Dedifferentiated amniotic fluid mesenchymal stem cell (primary cell): Measurements from ENCODE around the gene ULK4.
"Not testable (repeated sequence)": the region's sequence is repeated elsewhere in the genome, so short reads cannot be mapped to it uniquely, and the experiment has no call there.

Source experiments
- DNase-seq: peaks from one replicate; pipeline ENCODE4 v3.0.0-alpha.2; 2016; ENCODE audit errors: extremely low spot score

Gene ULK4

GRCh38 chr3:41961751-41962679 is at the start of gene ULK4:
ULK4 (minus strand) TSS chr3:41962103; CDS start chr3:41954759, 7,344 bp downstream.
- peak; percentile 100 for DNase-seq

GRCh38 chr3:42010530-42010929 is 48.6 kb upstream of the ULK4 start:
- DNase-seq: no peak

- no peak for DNase-seq
Measured at GRCh38 chr3:42009456-42009855, 47.6 kb upstream of the ULK4 start.

- no peak for DNase-seq
Measured at GRCh38 chr3:42007785-42008184, 45.9 kb upstream of the ULK4 start.

DNA sequence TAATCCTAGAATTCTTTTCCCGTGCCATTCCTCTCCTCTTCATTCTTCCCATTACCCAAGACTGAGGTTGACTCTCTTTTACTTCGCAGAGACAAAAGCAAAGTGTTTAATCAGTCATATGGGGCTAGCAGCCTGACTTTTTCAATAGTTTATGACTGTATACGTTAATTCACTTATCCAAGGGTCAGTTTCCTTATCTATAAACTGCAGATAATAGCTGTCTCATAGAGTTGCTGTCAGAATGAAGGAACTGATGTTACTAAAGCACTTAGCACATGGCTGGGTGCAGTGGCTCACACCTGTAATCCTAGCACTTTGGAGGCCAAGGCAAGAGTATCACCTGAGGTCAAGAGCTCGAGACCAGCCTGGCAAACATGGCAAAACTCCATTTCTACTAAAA is 43.5 kb upstream of the ULK4 start:
- peak; percentile 11 for DNase-seq

GRCh38 chr3:42002790-42003189 is 40.9 kb upstream of the ULK4 start:
- DNase-seq: no peak

- peak; percentile 14 for DNase-seq
Measured at GRCh38 chr3:42001777-42002176, 39.9 kb upstream of the ULK4 start.

DNA sequence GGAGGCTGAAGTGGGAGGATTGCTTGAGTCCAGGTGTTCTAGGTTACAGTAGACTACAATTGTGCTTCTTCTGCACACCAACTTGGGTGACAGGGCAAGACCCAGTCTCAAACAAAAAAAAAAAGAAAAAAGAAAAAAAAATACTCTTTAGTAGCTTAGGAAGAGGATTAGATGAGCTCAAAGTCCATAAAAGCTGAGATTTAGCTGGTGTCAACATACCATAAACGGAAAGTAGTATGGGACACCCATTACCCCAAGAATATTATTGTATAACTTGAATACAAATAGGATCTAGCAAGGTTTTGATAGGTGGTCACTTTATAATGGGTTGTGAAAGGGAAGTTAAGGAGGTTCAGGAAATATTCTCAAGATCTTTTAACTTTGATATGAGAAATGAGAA is 38.0 kb upstream of the ULK4 start:
- peak; percentile 13 for DNase-seq

GRCh38 chr3:41997702-41998550 is 36.0 kb upstream of the ULK4 start:
- peak; percentile 14 for DNase-seq

GRCh38 chr3:41991437-41991836 is 29.5 kb upstream of the ULK4 start:
- DNase-seq: peak; percentile 11

GRCh38 chr3:41989518-41989917 is 27.6 kb upstream of the ULK4 start:
- no peak for DNase-seq

GRCh38 chr3:41987627-41988026 is 25.7 kb upstream of the ULK4 start:
- DNase-seq: no peak

DNA sequence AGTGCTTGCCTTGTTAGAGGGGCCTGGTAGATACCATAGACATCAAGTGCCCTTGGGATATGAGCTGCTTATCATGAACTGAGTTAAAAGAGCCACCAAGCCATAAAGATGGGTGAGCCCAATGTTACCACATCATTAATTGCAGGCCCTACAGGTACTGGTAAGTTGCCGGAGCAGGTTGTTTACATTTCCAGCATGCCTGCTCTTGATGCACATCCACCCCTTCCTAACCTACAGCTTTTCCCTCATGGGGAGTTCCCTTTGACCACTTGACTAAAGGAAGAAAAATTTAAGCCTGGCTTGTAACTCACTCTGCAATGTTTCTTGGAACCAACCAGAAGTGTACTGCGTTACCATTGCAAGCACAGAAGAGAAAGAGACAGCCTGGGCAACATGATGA is 24.7 kb upstream of the ULK4 start:
- DNase-seq: no peak

GRCh38 chr3:41985018-41985417 is 23.1 kb upstream of the ULK4 start:
- no peak for DNase-seq

DNA sequence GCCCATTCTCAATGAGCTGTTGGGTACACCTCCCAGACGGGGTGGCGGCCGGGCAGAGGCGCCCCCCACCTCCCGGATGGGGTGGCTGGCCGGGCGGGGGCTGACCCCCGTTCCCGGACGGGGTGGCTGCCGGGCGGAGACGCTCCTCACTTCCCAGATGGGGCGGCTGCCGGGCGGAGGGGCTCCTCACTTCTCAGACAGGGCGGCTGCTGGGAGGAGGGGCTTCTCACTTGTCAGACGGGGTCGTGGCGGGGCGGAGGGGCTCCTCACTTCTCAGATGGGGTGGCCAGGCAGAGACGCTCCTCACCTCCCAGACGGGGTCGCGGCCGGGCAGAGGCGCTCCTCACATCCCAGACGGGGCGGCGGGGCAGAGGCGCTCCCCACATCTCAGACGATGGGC is 21.2 kb upstream of the ULK4 start:
- DNase-seq: not testable (repeated sequence)

- DNase-seq: not testable (repeated sequence)
Measured at GRCh38 chr3:41977401-41977800, 15.5 kb upstream of the ULK4 start.

- DNase-seq: peak; percentile 37
Measured at GRCh38 chr3:41975416-41976103, 13.7 kb upstream of the ULK4 start.

DNA sequence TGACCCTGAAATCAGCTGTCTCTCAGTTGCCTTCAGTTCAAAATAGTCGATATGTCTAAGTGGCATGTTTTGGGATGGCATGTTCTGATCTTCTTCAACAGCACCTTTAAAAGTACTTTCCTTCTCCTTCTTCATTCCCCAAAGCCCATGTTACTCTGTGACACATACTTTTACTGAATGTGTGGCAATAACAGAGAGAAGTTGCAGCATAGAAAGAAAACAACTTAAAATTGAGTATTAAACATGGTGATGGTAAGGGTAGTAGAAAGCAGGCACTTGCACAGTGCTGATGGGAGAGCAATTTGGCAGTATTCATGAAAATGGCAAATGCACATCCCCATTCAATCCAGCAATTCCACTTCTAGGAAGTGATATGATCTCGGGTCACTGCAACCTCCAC is 12.3 kb upstream of the ULK4 start:
- no peak for DNase-seq

- DNase-seq: no peak
Measured at GRCh38 chr3:41972802-41973201, 10.9 kb upstream of the ULK4 start.

GRCh38 chr3:41966206-41966605 is 4.3 kb upstream of the ULK4 start:
- DNase-seq: no peak

DNA sequence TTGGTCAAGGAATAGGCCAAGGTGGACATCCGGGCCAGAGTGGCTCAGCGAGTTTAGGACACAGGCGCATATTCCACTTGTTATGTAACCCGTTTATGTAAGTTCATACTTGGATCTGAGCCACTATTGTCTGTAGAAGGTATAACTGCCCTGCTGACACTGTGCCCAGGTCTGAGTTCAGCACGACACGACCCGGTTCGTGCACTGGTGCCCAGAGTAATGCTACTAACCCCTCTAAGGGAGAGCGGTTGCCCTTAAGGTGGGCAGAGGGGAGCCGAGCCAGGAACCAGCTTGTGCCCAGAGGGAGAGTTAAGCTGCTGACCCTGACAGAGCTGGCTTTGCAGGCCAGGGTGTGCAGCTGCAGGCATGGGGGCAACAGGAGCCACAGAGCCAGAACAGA is 1.9 kb upstream of the ULK4 start:
- DNase-seq: no peak
